Liver (tissue), 9 donors: ENCODE measurements around the gene ZBTB4. TPM values are rescaled to one million over a fixed set of nuclear protein-coding genes. Genes with fewer than 3 reads are reported as not detected.

Experiments used
- DNase-seq: peaks from one replicate; pipeline ENCODE4 v3.0.0-alpha.2; 2017; ENCODE audit warnings: low spot score
- H3K27ac ChIP-seq, 2 donors: one replicate each; pipeline ENCODE4 v1.7.0; 2013; ENCODE audit warnings: inconsistent platforms in 2 of 2, low read length in 2 of 2, control low read depth in 1 of 2, low read depth in 1 of 2, mild to moderate bottlenecking in 1 of 2
- H3K27me3 ChIP-seq, 4 donors: one replicate each; pipeline versions ENCODE4 v1.6.1 to v1.7.0; 2013; ENCODE audit warnings: low read length in 3 of 4, inconsistent platforms in 1 of 4, mild to moderate bottlenecking in 1 of 4, moderate library complexity in 1 of 4; ENCODE audit not compliant: control insufficient read depth in 4 of 4, insufficient read depth in 4 of 4
- H3K36me3 ChIP-seq, 4 donors: one replicate each; pipeline versions ENCODE4 v1.6.1 to v1.7.0; 2013; ENCODE audit warnings: low read length in 3 of 4, mild to moderate bottlenecking in 3 of 4, low read depth in 1 of 4, moderate library complexity in 1 of 4; ENCODE audit not compliant: control insufficient read depth in 4 of 4, insufficient read depth in 3 of 4
- H3K4me1 ChIP-seq, 4 donors: one replicate each; pipeline versions ENCODE4 v1.6.1 to v1.7.0; 2013; ENCODE audit warnings: low read length in 3 of 4, mild to moderate bottlenecking in 3 of 4, moderate library complexity in 1 of 4; ENCODE audit not compliant: control insufficient read depth in 4 of 4, insufficient read depth in 4 of 4
- H3K4me3 ChIP-seq, 3 donors: one replicate each; pipeline versions ENCODE4 v1.6.1 to v1.7.0; 2013; ENCODE audit warnings: low read length in 3 of 3, control low read depth in 1 of 3, low read depth in 1 of 3, mild to moderate bottlenecking in 1 of 3
- H3K9ac ChIP-seq, 2 donors: one replicate each; pipeline ENCODE4 v1.7.0; 2013; ENCODE audit warnings: low read length in 2 of 2, mild to moderate bottlenecking in 2 of 2, moderate library complexity in 2 of 2, control low read depth in 1 of 2, low read depth in 1 of 2
- H3K9me3 ChIP-seq, 4 donors: one replicate each; pipeline versions ENCODE4 v1.6.1 to v1.7.0; 2013; ENCODE audit warnings: low read length in 3 of 4; ENCODE audit not compliant: control insufficient read depth in 4 of 4
- ATF3 ChIP-seq: IDR thresholded peaks from 2 replicates; pipeline ENCODE4 v1.6.1; 2016; ENCODE audit warnings: antibody characterized with exemption
- FOXA1 ChIP-seq: IDR thresholded peaks from 2 replicates; pipeline ENCODE4 v1.6.1; 2016; ENCODE audit warnings: antibody characterized with exemption
- FOXA2 ChIP-seq: IDR thresholded peaks from 2 replicates; pipeline ENCODE4 v1.6.1; 2016; ENCODE audit warnings: antibody characterized with exemption
- HNF4A ChIP-seq, 2 donors: conservative IDR thresholded peaks; 2 replicates each; pipeline ENCODE4 v1.6.1; 2016; ENCODE audit warnings: antibody characterized with exemption in 2 of 2, mild to moderate bottlenecking in 2 of 2
- HNF4G ChIP-seq: IDR thresholded peaks from 2 replicates; pipeline ENCODE4 v1.6.1; 2016; ENCODE audit warnings: antibody characterized with exemption
- JUND ChIP-seq, 2 donors: IDR thresholded peaks; 2 replicates each; pipeline ENCODE4 v1.6.1; 2016; ENCODE audit warnings: antibody characterized with exemption in 2 of 2
- MAX ChIP-seq: IDR thresholded peaks from 2 replicates; pipeline ENCODE4 v1.6.1; 2016; ENCODE audit warnings: antibody characterized with exemption
- NR2F2 ChIP-seq: IDR thresholded peaks from 2 replicates; pipeline ENCODE4 v1.6.1; 2016; ENCODE audit warnings: antibody characterized with exemption
- REST ChIP-seq: IDR thresholded peaks from 2 replicates; pipeline ENCODE4 v1.6.1; 2016; ENCODE audit warnings: antibody characterized with exemption, mild to moderate bottlenecking
- SP1 ChIP-seq: IDR thresholded peaks from 2 replicates; pipeline ENCODE4 v1.6.1; 2018; ENCODE audit warnings: antibody characterized with exemption, mild to moderate bottlenecking
- TAF1 ChIP-seq: conservative IDR thresholded peaks from 2 replicates; pipeline ENCODE4 v1.6.1; 2016; ENCODE audit warnings: antibody characterized with exemption, mild to moderate bottlenecking
- YY1 ChIP-seq: IDR thresholded peaks from 2 replicates; pipeline ENCODE4 v1.6.1; 2016; ENCODE audit warnings: antibody characterized with exemption, mild to moderate bottlenecking
- ZBTB33 ChIP-seq: IDR thresholded peaks from 2 replicates; pipeline ENCODE4 v1.6.1; 2016; ENCODE audit warnings: antibody characterized with exemption
- WGBS: extraction: QIAGEN DNeasy Blood & Tissue Kit; methylation state at CpG from one replicate; pipeline ENCODE4 v1.1.7; 2013; 5-methylcytosine and 5-hydroxymethylcytosine counted together
- polyA plus RNA-seq, 2 donors: library from polyadenylated mRNA; stranded (reverse) in 1 of 2; unstranded in 1 of 2; fragments of 200-250 nt in 1 of 2; fragments of >200 nt in 1 of 2; fragmentation: Nextera tagmentation in 1 of 2; extraction: Ambion mirVana in 1 of 2; gene quantifications; one replicate each; pipeline versions ENCODE4 v1.2.1 to v1.2.3, GENCODE V29; 2013 to 2015
- total RNA-seq, 2 donors: library from RNA; depleted of rRNA; stranded (reverse); fragments of >200 nt; gene quantifications; one replicate each; pipeline ENCODE4 v1.2.3, GENCODE V29; 2014
- TF ChIP-seq, protein P1 (sequence below): fragments of 150-350 bp; IDR thresholded peaks from 2 replicates; pipeline ENCODE4 v1.5.1; 2017; ENCODE audit warnings: improper control_type of control experiment, low read depth, low read length; ENCODE audit not compliant: missing input control
- donor health status: healthy.
- donor health status: healthy.
- donor health status: healthy.
- donor health status: healthy.
- donor health status: healthy.

Gene ZBTB4
- total and polyA plus RNA-seq, 4 donors: 1.5 to 6.0 (median 5.1) TPM

- Histone ChIP-seq H3K27ac (no peak overlapping the region), H3K36me3 (no peaks in the 10 kb centered on the region), H3K4me3 (peak overlapping the region in 1 of 3 donors; percentile 26), H3K9me3 (no peaks in the 10 kb centered on the region), H3K27me3 (peaks cover 0 to 3% (median 0%) of the 10 kb centered on the region in 4 donors), H3K9ac (no peak overlapping the region), H3K4me1 (peaks cover 20 to 48% (median 39%) of the 10 kb centered on the region in 4 donors)
- TF ChIP-seq, protein P1, sequence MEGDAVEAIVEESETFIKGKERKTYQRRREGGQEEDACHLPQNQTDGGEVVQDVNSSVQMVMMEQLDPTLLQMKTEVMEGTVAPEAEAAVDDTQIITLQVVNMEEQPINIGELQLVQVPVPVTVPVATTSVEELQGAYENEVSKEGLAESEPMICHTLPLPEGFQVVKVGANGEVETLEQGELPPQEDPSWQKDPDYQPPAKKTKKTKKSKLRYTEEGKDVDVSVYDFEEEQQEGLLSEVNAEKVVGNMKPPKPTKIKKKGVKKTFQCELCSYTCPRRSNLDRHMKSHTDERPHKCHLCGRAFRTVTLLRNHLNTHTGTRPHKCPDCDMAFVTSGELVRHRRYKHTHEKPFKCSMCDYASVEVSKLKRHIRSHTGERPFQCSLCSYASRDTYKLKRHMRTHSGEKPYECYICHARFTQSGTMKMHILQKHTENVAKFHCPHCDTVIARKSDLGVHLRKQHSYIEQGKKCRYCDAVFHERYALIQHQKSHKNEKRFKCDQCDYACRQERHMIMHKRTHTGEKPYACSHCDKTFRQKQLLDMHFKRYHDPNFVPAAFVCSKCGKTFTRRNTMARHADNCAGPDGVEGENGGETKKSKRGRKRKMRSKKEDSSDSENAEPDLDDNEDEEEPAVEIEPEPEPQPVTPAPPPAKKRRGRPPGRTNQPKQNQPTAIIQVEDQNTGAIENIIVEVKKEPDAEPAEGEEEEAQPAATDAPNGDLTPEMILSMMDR: no peak
- no peak for TF ChIP-seq HNF4G
- no peak for TF ChIP-seq YY1
- TF ChIP-seq JUND (IDR thresholded peaks at IDR 0.05): no peak
- no peak for TF ChIP-seq ZBTB33
- TF ChIP-seq REST: no peak
- no peak for TF ChIP-seq ATF3
- no peak for TF ChIP-seq SP1
- TF ChIP-seq HNF4A (conservative IDR thresholded peaks at IDR 0.05): no peak
- no peak for TF ChIP-seq TAF1
- TF ChIP-seq FOXA1: no peak
- TF ChIP-seq FOXA2: no peak
- TF ChIP-seq MAX: no peak
- TF ChIP-seq NR2F2: no peak
- no peak for DNase-seq
- 65% methylated on average over 11 of the region's 11 CpGs for WGBS
These were observed 40.6 kb downstream of the ZBTB4 start for GRCh38 chr17:7438656-7439460.
